Kidney capillary endothelial cell (primary cell): Measurements from ENCODE around the gene URM1.
"Not testable (repeated sequence)": the region's sequence is repeated elsewhere in the genome, so short reads cannot be mapped to it uniquely, and the experiment has no call there.

Experiments
- DNase-seq: peaks from one replicate; pipeline ENCODE4 v3.0.0-alpha.2; 2018; ENCODE audit warnings: low spot score

The URM1 gene

DNA sequence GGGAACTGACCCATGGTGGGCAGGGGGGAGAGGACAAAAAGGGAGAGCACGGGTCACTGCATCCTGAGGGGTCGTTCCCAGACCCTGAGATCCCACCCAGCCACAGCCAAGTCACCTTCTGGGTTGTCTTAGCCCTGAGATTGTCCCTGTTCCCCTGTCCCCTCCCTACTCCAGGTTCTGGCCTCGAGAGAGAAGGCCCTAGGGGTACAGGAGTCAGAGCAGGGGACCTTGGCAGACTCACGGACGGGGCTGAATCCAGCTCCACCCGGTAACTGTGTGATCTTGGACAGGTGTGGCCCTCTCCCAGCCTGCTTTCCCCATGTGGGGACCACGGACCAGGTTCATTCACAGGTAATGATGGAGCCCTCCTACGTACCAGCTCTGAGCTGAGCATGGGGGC is 38.3 kb downstream of the URM1 start:
- no peak for DNase-seq

DNA sequence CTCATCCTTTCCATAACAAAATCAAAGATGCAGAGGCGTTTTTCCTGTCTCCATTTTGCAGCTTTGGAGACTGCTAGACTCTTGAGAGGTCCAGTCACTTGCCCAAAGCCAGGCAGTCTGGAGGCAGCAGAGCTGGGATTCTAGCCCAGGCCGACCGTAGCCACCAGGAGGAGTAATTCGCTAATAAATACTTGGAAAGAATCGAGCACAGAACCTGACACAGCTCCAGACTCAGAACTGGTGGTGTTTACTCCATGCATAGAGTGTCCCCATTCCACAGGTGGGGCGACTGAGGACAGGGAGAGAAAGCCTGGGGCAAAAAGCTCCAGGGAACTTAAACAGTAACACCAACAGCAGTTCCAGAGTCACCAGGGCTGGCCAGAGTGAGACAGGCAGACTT is 38.8 kb downstream of the URM1 start:
- no peak for DNase-seq

DNA sequence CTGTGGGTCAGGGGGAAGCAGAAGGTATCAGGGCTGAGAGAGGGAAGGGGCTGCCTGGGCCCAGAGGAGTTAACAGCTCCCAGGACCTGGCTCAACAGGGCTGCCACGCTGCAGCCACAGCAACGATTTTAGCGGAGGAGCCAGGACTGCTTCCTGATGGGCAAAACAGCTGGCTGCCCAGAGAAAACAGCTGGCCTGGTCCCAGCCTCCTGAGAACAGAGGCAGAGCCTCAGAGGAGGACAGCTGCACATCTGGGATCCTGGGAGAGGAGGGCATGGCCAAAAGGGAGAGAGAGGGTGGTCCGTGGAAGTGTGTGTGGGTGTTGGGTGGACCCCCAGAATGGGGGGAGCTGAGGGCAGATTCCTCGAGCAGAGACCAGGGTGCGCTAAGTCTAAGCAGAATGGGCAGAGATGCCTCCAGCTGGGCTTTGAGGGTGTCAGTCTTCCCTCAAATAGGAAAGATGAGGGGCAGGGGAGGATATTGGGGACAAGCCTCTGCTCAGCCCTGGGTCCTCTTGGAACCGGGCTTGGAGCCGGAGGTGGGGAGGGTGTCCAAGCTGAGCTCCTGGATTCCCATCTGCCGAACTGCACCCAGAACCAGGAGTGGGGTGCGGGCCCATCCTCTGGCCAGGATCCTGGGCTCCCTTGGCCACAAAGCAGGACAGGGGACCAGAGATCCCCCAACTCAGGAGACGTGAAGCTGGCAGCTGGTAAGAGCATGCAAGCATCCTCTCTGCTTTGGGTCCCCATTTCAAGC is 40.4 kb downstream of the URM1 start:
- DNase-seq, result no peak

GRCh38 chr9:128412120-128412790 is 41.1 kb downstream of the URM1 start:
- DNase-seq, result peak; percentile 31

DNA sequence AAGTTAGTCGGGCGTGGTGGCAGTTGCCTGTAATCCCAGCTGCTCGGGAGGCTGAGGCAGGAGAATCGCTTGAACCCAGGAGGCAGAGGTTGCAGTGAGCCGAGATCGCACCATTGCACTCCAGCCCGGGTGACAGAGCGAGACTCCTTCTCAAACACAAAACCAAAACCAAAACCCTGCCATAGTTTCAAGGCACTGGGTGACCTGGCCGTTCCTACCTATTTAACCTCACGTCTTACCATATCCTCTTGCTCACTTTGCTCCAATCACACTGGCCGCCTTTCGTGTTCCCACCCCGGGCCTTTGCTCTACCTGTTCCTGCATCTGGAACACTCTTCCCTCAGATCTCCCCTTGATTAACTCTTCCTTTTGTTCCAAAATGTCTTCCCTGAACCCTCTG is 42.6 kb downstream of the URM1 start:
- not testable (repeated sequence) for DNase-seq

DNA sequence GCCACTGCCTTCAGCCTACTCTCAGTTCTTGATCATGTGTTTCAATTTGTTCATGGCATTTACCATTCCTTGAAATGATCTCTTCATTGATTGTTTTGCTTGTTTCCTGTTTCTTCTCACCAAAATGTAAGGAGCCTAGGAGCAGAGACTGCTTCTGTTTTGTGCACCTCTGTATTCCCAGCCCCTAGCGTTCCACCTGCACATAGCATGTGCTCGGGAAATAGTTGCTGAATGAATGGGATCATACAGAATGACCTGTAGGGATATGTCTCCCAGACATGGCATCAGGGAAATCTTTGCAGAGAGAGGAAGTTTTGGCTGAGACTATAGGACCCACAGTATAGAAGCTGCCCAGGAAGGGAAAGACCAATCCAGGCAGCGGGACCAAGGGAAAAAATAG is 43.3 kb downstream of the URM1 start:
- no peak for DNase-seq

DNA sequence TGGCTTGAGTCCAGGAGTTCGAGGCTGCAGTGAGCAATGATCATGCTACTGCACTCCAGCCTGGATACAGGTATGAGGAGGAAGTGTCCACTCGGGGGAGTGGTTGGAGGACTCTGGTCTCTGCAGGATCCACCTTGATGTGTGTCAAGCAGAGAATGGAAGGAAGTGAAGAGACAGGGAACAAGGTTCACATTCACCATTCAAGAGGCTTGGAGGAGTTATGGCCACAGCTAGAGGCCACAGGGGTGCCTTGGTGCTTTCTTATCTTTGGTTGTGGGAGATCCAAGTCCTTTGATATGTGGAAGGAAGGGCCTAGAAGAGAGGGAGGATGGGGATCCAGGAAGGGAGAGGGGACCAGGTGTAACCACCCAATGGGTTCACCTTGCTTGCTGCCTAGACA is 44.1 kb downstream of the URM1 start:
- DNase-seq, result no peak

DNA sequence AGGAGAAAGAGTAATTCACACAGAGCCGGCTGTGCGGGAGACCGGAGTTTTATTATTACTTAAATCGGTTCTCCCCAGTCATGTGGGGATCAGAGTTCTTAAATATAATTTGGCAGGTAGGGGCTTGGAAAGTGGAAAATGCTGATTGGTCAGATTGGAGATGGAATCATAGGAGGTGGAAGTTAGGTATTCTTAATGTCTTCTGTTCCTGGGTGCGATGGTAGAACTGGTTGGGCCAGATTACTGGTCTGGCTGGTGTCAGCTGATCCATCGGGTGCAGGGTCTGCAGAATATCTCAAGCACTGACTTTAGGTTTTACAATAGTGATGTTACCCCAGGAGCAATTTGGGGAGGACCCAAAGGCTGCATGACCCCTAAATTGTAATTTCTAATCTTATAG is 44.8 kb downstream of the URM1 start:
- DNase-seq, result no peak

- no peak for DNase-seq
Measured at GRCh38 chr9:128416432-128417019, 45.4 kb downstream of the URM1 start.

DNA sequence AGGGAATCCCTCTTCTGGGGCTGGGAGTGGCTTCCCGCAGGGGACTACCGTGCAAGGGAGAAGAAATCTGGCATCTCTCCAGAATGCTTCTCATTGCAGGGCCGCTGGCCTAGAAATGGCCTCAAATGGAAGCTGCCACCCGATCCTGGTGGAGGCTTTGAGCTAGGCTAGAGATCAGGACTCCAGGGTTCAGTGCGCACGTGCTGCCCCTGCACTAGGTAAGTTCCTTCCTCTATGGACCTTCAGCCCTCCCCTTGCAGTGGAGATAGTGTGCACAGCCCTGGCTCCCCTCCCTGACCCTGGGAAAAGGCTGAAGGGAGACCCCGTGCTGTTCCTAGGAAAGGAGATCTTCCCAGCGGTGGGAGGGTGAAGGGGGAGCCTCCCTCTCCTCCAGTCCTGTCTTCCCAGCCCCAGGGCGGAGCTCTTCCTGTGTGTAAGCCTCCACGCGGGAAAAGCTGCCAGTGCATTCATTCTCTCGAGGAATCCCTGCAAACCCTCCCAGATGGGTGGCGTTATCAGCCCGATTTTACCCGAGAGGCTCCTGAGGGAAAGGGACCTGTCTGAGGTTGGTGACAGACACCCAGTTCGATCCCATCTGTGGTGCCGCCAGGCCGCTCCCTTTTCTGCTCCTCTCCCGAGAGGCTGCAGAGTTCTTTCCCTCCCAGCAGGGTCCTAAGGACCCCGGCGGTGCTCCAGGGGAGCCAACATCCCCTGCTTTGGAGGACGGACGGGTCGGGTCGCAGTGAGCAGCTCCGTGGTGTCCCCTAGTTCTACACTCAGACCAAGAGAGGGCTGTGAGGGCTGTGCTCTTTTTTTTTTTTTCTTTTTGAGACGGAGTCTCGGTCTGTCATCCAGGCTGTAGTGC is 48.1 kb downstream of the URM1 start:
- DNase-seq, result no peak

GRCh38 chr9:128420060-128420650 is 49.0 kb downstream of the URM1 start:
- DNase-seq, result peak; percentile 55

- no peak for DNase-seq
Measured at GRCh38 chr9:128420651-128421481, 49.7 kb downstream of the URM1 start, which contains the start of gene CERCAM. Gene CERCAM, plus strand, starts transcription at chr9:128420857. Its CDS starts 21 bp downstream, at chr9:128420878.

DNA sequence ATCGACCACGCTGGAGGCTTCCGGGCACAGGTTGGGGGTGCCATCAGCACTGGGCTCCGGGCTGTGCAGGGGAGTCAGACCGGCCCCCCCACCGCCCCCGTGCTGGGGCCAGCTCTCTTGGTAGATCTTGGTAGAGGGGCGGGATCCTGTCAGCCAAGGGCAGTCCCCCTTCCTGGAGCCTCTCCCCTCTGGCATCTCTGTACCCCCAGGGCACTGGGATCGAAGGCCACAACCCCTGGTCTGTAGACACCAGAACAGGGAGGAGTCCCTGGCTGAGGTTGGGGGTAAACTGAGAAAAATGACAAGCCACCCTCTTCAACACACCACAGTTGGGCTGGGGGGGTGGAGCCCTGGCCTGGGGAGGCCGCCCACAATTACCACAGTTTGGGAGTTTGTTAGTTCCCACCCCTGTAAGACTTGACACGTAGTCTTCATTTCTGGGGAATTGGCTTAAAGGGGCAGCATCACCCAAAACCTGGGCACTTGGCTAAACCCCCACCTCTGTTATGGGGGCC is 50.4 kb downstream of the URM1 start:
- no peak for DNase-seq

- not testable (repeated sequence) for DNase-seq
Measured at GRCh38 chr9:128422022-128422782, 51.0 kb downstream of the URM1 start.

- no peak for DNase-seq
Measured at GRCh38 chr9:128422783-128423150, 51.6 kb downstream of the URM1 start.

DNA sequence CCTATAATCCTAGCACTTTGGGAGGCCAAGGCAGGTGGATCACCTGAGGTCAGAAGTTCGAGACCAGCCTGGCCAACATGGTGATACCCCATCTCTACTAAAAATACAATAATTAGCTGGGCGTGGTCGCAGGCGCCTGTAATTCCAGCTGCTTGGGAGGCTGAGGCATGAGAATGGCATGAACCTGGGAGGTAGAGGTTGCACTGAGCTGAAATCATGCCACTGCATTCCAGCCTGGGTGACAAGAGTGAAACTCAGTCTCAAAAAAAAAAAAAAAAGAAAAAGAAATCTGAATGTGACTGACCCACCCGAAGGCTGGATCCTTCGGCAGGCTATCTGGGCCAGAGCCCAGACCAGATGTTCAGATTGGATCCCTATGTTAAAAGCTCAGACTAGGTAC is 52.2 kb downstream of the URM1 start:
- not testable (repeated sequence) for DNase-seq

- DNase-seq, result no peak
Measured at GRCh38 chr9:128424268-128424780, 53.1 kb downstream of the URM1 start.

GRCh38 chr9:128428644-128429512 is 57.7 kb downstream of the URM1 start:
- DNase-seq, result peak; percentile 92
